ENCODE data around the gene CSTPP1.
"Not testable (repeated sequence)": the region's sequence is repeated elsewhere in the genome, so short reads cannot be mapped to it uniquely, and the experiment has no call there.

Gene CSTPP1

DNA sequence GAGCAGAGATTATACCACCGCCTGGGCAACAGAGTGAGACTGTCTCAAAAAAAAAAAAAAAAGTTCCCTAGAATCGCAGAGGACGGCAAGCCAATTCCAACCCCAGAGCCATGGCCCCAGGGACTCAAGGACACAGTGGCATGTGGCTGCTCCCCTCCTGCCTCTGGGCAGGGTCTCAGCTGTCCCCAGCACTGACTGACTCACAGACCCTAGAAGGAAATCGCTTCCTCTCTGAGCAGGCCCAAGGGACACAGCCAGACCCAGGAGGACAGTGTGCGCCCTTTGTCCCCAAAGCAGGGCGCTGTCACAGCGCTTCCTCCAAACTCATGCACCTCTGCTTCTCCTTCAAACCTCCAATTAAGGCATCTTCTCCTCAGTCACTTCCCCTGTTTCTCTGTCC is 247.4 kb downstream of the CSTPP1 start:
- Mint-ChIP-seq H3K9me3 (no peaks in the 10 kb centered on the region), H3K27me3 (peaks cover 17% of the 10 kb centered on the region), H3K36me3 (ENCODE audit: insufficient read depth) (peaks cover 4% of the 10 kb centered on the region), H3K4me1 (peaks cover 6% of the 10 kb centered on the region), H3K27ac (ENCODE audit: low read depth) (no peak overlapping the region), H3K4me3 (peak overlapping the region; percentile 5)
- no peak for ATAC-seq (replicated peaks; ENCODE audit: extremely low read depth, poor library complexity, severe bottlenecking)
- DNase-seq (ENCODE audit: low spot score in 2 of 2) = no peak

GRCh38 chr11:47184711-47185304 is 248.2 kb downstream of the CSTPP1 start:
- ATAC-seq (replicated peaks; ENCODE audit: extremely low read depth, poor library complexity, severe bottlenecking) (no peak), DNase-seq (ENCODE audit: low spot score in 2 of 2) (no peak)
- Mint-ChIP-seq H3K4me1 (peaks cover under 1% of the 10 kb centered on the region), H3K27ac (ENCODE audit: low read depth) (no peak overlapping the region), H3K4me3 (peak overlapping the region; percentile 5), H3K27me3 (peaks cover 20% of the 10 kb centered on the region), H3K9me3 (no peaks in the 10 kb centered on the region), H3K36me3 (ENCODE audit: insufficient read depth) (no peaks in the 10 kb centered on the region)

DNA sequence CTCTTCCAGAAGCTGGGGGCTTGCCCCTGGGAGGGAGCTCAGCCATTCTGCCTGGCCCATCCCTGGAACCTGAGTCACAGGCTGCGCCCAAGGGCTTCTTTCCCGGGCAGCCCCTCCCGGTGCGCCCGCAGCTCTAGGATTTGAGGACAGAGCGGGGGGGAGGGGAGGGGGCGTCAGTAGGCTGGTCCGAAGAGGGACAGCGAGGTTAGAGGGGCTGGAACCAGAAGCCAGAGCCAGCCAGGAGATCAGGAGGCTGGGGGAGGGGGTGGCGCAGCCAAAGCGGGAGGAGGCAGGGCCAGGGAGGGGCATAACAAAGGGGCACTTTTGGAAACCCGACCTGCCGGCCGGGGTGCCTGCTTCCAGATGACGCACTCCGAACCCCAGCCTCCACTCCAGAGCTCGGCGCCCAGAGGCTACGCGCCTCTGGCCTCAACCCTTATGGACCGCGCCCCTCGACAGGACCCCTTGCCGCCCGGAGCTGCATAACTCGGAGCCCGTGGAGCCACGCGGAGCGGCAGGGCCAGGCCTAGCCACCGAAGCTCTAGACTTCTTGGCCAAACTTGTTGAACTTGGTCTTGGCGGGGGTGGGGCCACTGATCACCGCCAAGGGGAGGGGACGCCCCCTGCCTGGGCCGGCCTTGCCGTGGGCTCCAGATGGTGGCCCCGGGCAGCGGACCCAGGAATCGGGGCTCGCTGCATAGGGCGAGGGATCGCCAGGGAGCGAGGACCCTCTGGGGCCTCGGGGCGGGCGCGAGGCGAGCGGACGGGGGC is 248.9 kb downstream of the CSTPP1 start:
- Mint-ChIP-seq H3K27ac (ENCODE audit: low read depth) (no peak overlapping the region), H3K4me3 (peak overlapping the region; percentile 5), H3K36me3 (ENCODE audit: insufficient read depth) (no peaks in the 10 kb centered on the region), H3K4me1 (no peaks in the 10 kb centered on the region), H3K9me3 (no peaks in the 10 kb centered on the region), H3K27me3 (peaks cover 27% of the 10 kb centered on the region)
- ATAC-seq (replicated peaks; ENCODE audit: extremely low read depth, poor library complexity, severe bottlenecking) (no peak), DNase-seq (ENCODE audit: low spot score in 2 of 2) (no peak)

DNA sequence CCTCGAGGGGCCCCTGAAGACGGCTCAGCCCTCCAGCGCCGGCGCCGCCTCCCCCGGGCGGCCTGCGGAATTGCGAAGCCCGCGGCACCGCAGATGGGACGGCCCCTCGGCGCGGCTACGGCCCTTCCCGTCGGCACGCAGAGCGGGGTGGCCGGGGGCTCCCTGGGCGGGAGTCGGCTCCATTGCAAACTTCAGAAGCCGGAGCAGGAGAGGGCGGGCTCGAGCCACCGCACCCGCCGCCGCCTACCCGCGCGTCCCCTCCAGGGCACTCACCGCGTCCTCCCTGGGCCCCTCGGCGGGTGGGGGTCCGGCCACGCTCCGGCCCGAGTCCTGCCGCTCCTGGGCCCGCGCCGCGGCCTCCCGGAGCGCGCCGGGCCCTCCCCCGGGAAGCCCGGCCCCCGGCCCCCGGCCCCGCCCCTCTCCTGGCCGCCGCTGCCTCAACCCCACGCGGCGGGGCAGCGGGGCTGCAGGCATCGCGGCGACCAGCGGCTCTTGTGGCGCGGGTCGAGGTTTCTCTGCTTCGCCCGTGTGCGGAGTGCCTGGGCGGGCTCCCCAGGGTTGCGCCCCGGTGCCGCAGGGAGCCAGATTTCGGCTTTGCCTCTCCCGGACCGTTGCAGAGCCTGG is 249.6 kb downstream of the CSTPP1 start, which contains the start of gene PACSIN3:
PACSIN3 (minus strand) TSS at position 359 of the 624 bp plus-strand sequence. CDS start 3,707 bp downstream, outside the sequence.
- Mint-ChIP-seq H3K4me1 (no peaks in the 10 kb centered on the region), H3K4me3 (peak within 1 kb of the TSS; percentile 68), H3K9me3 (no peaks in the 10 kb centered on the region), H3K36me3 (ENCODE audit: insufficient read depth) (no peaks in the 10 kb centered on the region), H3K27me3 (peaks cover 33% of the 10 kb centered on the region), H3K27ac (ENCODE audit: low read depth) (no peak within 1 kb of the TSS)
- DNase-seq (ENCODE audit: low spot score in 2 of 2) (no peak), ATAC-seq (replicated peaks; ENCODE audit: extremely low read depth, poor library complexity, severe bottlenecking) (peak; percentile 64)

DNA sequence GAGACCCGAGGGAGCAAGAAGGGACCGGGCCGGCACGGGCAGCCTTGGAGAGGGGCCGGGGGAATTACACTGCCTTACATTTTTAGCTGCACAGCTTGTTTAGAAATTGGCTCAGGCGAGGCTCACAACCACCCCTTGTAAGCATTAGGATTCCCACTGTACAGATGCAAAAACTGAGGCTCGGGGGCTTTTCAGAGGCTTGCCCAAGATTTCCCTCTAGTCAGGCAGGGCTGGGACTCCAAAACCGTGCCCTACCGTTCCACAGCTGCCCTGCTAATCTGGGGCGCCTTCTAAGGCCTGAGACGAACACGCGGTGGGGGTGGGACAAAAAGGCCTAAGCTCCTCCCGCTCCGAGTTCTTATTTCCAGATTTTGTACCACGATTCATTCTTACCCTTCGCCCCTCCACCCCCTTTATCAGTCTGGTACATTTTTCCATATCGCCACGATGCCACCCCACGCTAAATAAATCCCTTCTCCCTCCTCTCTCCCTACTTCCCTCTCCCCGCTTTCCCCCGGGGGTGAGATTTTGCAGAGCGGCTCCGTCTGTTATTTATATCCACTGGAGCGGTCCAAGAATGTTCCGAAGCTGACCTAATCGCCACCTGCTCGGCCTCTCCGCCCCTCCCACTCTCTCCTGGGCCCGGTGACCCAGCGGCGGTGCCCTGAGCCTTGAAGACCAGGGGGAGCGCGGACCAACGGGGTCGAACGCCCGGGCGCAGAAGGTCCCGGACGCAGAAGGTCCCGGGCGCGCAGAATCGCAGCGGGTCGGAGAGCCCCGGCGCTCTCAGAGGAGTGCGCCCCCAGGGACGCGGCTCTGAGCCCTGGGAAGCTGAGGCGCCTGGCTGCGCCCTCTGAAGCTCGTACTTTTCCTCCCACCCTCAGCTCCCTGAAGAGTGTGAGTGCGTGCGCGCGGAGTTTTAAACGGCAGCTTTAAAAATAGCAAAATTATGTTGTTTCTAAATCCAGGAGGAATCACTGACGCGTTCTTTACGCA is 250.4 kb downstream of the CSTPP1 start:
- no peak overlapping the region for H3K27ac Mint-ChIP-seq (ENCODE audit: low read depth)
- ATAC-seq (replicated peaks; ENCODE audit: extremely low read depth, poor library complexity, severe bottlenecking) = peak; percentile 63
- H3K4me3 Mint-ChIP-seq = peak overlapping the region; percentile 68

DNA sequence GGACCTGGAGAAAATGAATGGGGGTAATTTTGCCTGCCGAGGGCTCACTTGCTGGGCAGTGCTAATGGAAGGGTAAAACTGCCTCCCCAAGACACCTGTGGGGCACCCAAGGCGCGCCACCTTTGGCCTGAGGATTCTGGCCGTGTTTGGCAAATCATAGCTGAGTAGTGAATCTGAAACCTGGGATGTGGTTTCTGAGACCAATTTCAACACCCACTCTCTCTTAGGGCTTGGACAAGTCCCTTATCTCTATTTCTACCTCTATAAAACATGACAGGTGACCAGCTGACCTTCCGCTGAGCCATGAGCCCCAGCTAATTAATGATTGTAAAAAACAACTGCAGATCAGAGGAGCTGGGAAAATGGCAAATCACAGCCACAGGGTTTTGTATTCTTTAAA is 251.2 kb downstream of the CSTPP1 start:
- peak overlapping the region; percentile 68 for H3K4me3 Mint-ChIP-seq
- ATAC-seq (replicated peaks; ENCODE audit: extremely low read depth, poor library complexity, severe bottlenecking) (no peak), DNase-seq (ENCODE audit: low spot score in 2 of 2) (no peak)
- H3K36me3 Mint-ChIP-seq (ENCODE audit: insufficient read depth) = no peaks in the 10 kb centered on the region
- no peak overlapping the region for H3K27ac Mint-ChIP-seq (ENCODE audit: low read depth)
- H3K27me3 Mint-ChIP-seq = peaks cover 40% of the 10 kb centered on the region
- H3K4me1 Mint-ChIP-seq = no peaks in the 10 kb centered on the region
- H3K9me3 Mint-ChIP-seq = no peaks in the 10 kb centered on the region

More for the DNA sequence above, 250.4 kb downstream of the CSTPP1 start:
- no peaks in the 10 kb centered on the region for H3K36me3 Mint-ChIP-seq (ENCODE audit: insufficient read depth)
- peaks cover 40% of the 10 kb centered on the region for H3K27me3 Mint-ChIP-seq
- DNase-seq (ENCODE audit: low spot score in 2 of 2) = no peak
- no peaks in the 10 kb centered on the region for H3K9me3 Mint-ChIP-seq
- H3K4me1 Mint-ChIP-seq = no peaks in the 10 kb centered on the region

DNA sequence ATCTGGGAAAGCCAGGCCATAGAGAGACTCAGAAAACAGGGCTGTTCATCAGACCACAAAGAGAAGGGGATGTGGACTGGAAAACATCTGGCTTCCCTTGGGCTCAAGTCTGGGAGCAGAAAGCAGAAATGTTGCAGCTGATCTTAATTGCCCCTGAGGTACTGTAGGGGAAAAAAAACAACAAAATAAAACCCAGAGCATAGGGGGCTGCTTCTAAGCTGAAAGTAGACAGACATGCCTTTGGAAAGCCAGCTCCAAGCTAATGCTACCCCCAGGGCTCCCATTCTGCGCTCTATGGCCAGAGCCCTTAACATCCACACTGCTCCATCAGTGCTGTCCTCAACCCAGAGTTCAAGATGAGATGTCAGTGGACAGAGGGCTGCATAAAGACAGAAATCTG is 251.7 kb downstream of the CSTPP1 start:
- ATAC-seq (replicated peaks; ENCODE audit: extremely low read depth, poor library complexity, severe bottlenecking) = no peak
- Mint-ChIP-seq H3K27me3 (peaks cover 37% of the 10 kb centered on the region), H3K4me3 (peak overlapping the region; percentile 68), H3K27ac (ENCODE audit: low read depth) (no peak overlapping the region), H3K36me3 (ENCODE audit: insufficient read depth) (peaks cover 1% of the 10 kb centered on the region), H3K9me3 (no peaks in the 10 kb centered on the region), H3K4me1 (no peaks in the 10 kb centered on the region)
- no peak for DNase-seq (ENCODE audit: low spot score in 2 of 2)

GRCh38 chr11:47189100-47189834 is 252.7 kb downstream of the CSTPP1 start:
- DNase-seq (ENCODE audit: low spot score in 2 of 2) = no peak
- peaks cover 27% of the 10 kb centered on the region for H3K27me3 Mint-ChIP-seq
- H3K27ac Mint-ChIP-seq (ENCODE audit: low read depth) = no peak overlapping the region
- H3K36me3 Mint-ChIP-seq (ENCODE audit: insufficient read depth) = peaks cover 1% of the 10 kb centered on the region
- no peak overlapping the region for H3K4me3 Mint-ChIP-seq
- no peak for ATAC-seq (replicated peaks; ENCODE audit: extremely low read depth, poor library complexity, severe bottlenecking)
- H3K9me3 Mint-ChIP-seq = no peaks in the 10 kb centered on the region
- H3K4me1 Mint-ChIP-seq = no peaks in the 10 kb centered on the region

DNA sequence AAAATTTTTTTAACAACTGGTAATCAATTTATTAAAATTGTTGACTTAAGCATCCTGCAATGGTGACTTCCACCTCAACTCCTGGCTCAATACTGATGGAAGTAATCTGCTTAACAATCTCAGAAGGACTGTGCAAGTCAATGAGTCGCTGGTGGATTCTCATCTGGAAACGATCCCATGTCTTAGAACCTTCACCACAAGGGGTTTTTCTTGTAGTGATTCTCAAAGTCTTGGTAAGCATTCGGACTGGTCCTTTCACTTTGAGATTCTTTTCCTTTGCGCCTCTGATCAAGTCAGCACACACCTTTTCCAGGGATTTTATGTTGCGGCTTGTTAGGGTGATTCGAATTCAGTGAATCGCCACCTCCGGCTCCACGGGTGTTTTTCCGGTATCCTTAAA is 254.6 kb downstream of the CSTPP1 start:
- not testable (repeated sequence) for H3K27ac Mint-ChIP-seq (ENCODE audit: low read depth); H3K4me3 Mint-ChIP-seq; H3K9me3 Mint-ChIP-seq; DNase-seq (ENCODE audit: low spot score in 2 of 2); ATAC-seq (replicated peaks; ENCODE audit: extremely low read depth, poor library complexity, severe bottlenecking); H3K4me1 Mint-ChIP-seq; H3K36me3 Mint-ChIP-seq (ENCODE audit: insufficient read depth)
- H3K27me3 Mint-ChIP-seq = peaks cover 22% of the 10 kb centered on the region

DNA sequence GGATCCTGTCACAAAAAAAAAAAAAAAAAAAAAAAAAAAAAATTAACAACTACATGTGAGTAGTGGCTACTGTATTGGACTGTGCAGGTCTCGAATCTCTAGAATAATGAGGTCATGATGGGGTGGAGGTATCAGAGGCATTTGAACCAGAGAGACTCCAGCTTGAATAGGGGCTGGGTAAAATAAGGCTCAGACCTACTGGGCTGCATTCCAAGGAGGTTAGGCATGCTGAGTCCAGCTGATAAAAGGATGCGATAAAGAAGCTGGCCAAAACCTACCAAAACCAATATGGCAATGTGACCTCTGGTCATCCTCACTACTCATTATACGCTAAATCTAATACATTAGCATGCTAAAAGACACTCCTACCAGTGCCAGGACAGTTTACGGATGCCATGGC is 255.6 kb downstream of the CSTPP1 start:
- peaks cover 1% of the 10 kb centered on the region for H3K36me3 Mint-ChIP-seq (ENCODE audit: insufficient read depth)
- no peak overlapping the region for H3K4me3 Mint-ChIP-seq
- peaks cover 22% of the 10 kb centered on the region for H3K27me3 Mint-ChIP-seq
- H3K9me3 Mint-ChIP-seq = no peaks in the 10 kb centered on the region
- H3K27ac Mint-ChIP-seq (ENCODE audit: low read depth) = no peak overlapping the region
- H3K4me1 Mint-ChIP-seq = no peaks in the 10 kb centered on the region
- ATAC-seq (replicated peaks; ENCODE audit: extremely low read depth, poor library complexity, severe bottlenecking) = no peak
- no peak for DNase-seq (ENCODE audit: low spot score in 2 of 2)

- H3K4me3 Mint-ChIP-seq; H3K36me3 Mint-ChIP-seq (ENCODE audit: insufficient read depth); ATAC-seq (replicated peaks; ENCODE audit: extremely low read depth, poor library complexity, severe bottlenecking); H3K4me1 Mint-ChIP-seq; H3K9me3 Mint-ChIP-seq; H3K27ac Mint-ChIP-seq (ENCODE audit: low read depth); DNase-seq (ENCODE audit: low spot score in 2 of 2): not testable (repeated sequence)
- H3K27me3 Mint-ChIP-seq = peaks cover 10% of the 10 kb centered on the region
These were observed 261.6 kb downstream of the CSTPP1 start for GRCh38 chr11:47198161-47198560.

Data from central memory CD8-positive, alpha-beta T cell (primary cell).